ENCODE results near the gene ZFX.

GRCh38 chrX:24189490-24189889 lies 40.0 kb downstream of the ZFX start:
- no peak for TF ChIP-seq EP300 (IDR thresholded peaks at IDR 0.05)
- no peak for TF ChIP-seq CTCF (IDR thresholded peaks at IDR 0.05)
- no peak for TF ChIP-seq POLR2A (IDR thresholded peaks at IDR 0.05)

All from ovary (tissue), 3 donors.